Lung (tissue), 12 donors: ENCODE data around the gene ACOT7. TPM values are rescaled to one million over a fixed set of nuclear protein-coding genes. Genes with fewer than 3 reads are reported as not detected.

Source experiments
- ATAC-seq: fragments of 200-7000 bp; cut with Tn5 transposase; one replicate; pipeline ENCODE4 v1.9.1; 2020; ENCODE audit warnings: moderate number of reproducible peaks; ENCODE audit not compliant: insufficient read depth, low FRiP score
- DNase-seq, 3 donors: peaks; one replicate each; pipeline ENCODE4 v3.0.0-alpha.2; 2013 to 2017
- H3K27ac ChIP-seq, 2 donors: one replicate each; pipeline ENCODE4 v1.5.1; 2013; ENCODE audit warnings: mild to moderate bottlenecking in 2 of 2, moderate library complexity in 2 of 2, control low read depth in 1 of 2, inconsistent platforms in 1 of 2, low read depth in 1 of 2, low read length in 1 of 2
- H3K27me3 ChIP-seq, 3 donors: one replicate each; pipeline ENCODE4 v1.5.1; 2013; ENCODE audit warnings: low read length in 2 of 3; ENCODE audit not compliant: control insufficient read depth in 3 of 3, insufficient read depth in 3 of 3
- H3K36me3 ChIP-seq, 4 donors: one replicate each; pipeline ENCODE4 v1.5.1; 2013; ENCODE audit warnings: low read length in 4 of 4, mild to moderate bottlenecking in 1 of 4, moderate library complexity in 1 of 4; ENCODE audit not compliant: control insufficient read depth in 4 of 4, insufficient read depth in 4 of 4
- H3K4me1 ChIP-seq, 5 donors: one replicate each; pipeline ENCODE4 v1.5.1; 2013; ENCODE audit warnings: low read length in 5 of 5, mild to moderate bottlenecking in 2 of 5, moderate library complexity in 1 of 5; ENCODE audit not compliant: control insufficient read depth in 5 of 5, insufficient read depth in 5 of 5
- H3K4me3 ChIP-seq: one replicate; pipeline ENCODE4 v1.5.1; 2013; ENCODE audit warnings: mild to moderate bottlenecking, control low read depth, moderate library complexity
- H3K9ac ChIP-seq, 2 donors: one replicate each; pipeline ENCODE4 v1.5.1; 2013; ENCODE audit warnings: low read length in 2 of 2, control low read depth in 1 of 2; ENCODE audit not compliant: insufficient read depth in 1 of 2
- H3K9me3 ChIP-seq, 4 donors: one replicate each; pipeline ENCODE4 v1.5.1; 2013; ENCODE audit warnings: low read length in 3 of 4, mild to moderate bottlenecking in 1 of 4, moderate library complexity in 1 of 4; ENCODE audit not compliant: control insufficient read depth in 4 of 4, insufficient read depth in 3 of 4
- CTCF ChIP-seq: IDR thresholded peaks from 2 replicates; pipeline ENCODE4 v1.5.1; 2012; ENCODE audit warnings: mild to moderate bottlenecking; ENCODE audit errors: control extremely low read depth, extremely low read depth
- WGBS, 2 donors: extraction: QIAGEN DNeasy Blood & Tissue Kit; methylation state at CpG; one replicate each; pipeline ENCODE4 v1.1.7; 2013; 5-methylcytosine and 5-hydroxymethylcytosine counted together
- polyA plus RNA-seq, 2 donors: library from polyadenylated mRNA; stranded (reverse); fragments of 200-250 nt; gene quantifications; one replicate each; pipeline ENCODE4 v1.2.1, GENCODE V29; 2013
- total RNA-seq, 2 donors: library from RNA; depleted of rRNA in 1 of 2; stranded (reverse); fragments of >200 nt in 1 of 2; gene quantifications; one replicate each; pipeline ENCODE4 v1.2.1, GENCODE V29; 2014 to 2021
- donor health status: control.
- donor health status: control.
- donor health status: Bipolar disorder and iron deficiency.
- donor health status: healthy.
- donor health status: DM: yes; HTN: yes; CAD: no.

ACOT7 gene
- total and polyA plus RNA-seq, 4 donors: 8.8 to 37.4 (median 23.1) TPM

GRCh38 chr1:6248161-6248776 is 145.3 kb downstream of the ACOT7 start:
- no peak for DNase-seq
- H3K36me3 ChIP-seq: peaks cover 0 to 7% (median 0%) of the 10 kb centered on the region in 4 donors
- H3K4me3 ChIP-seq: no peak overlapping the region
- no peak for ATAC-seq
- no peak overlapping the region for H3K9ac ChIP-seq
- TF ChIP-seq CTCF: no peak
- peaks cover 12 to 47% (median 20%) of the 10 kb centered on the region in 3 donors for H3K27me3 ChIP-seq
- H3K9me3 ChIP-seq: no peaks in the 10 kb centered on the region
- no peak overlapping the region for H3K27ac ChIP-seq
- WGBS, 2 donors: 80 to 85% methylated on average over 14 of the region's 14 CpGs
- H3K4me1 ChIP-seq: peaks cover 0 to 14% (median 0%) of the 10 kb centered on the region in 5 donors

GRCh38 chr1:6247651-6248050 is 145.9 kb downstream of the ACOT7 start:
- no peak for ATAC-seq

GRCh38 chr1:6246497-6247467 is 146.8 kb downstream of the ACOT7 start:
- Histone ChIP-seq H3K4me3 (no peak overlapping the region), H3K9ac (no peak overlapping the region), H3K27me3 (peaks cover 12 to 50% (median 26%) of the 10 kb centered on the region in 3 donors), H3K4me1 (peaks cover 0 to 19% (median 2%) of the 10 kb centered on the region in 5 donors), H3K9me3 (no peaks in the 10 kb centered on the region), H3K27ac (no peak overlapping the region), H3K36me3 (no peaks in the 10 kb centered on the region)
- ATAC-seq: peak; percentile 71
- 6 to 7% methylated on average over 30 of the region's 30 CpGs for WGBS, 2 donors
- TF ChIP-seq CTCF: peak; percentile 93
- DNase-seq: peak; percentile 88 to 90 (median 88)

More at GRCh38 chr1:6247651-6248050, 145.9 kb downstream of the ACOT7 start:
- peaks cover 12 to 52% (median 26%) of the 10 kb centered on the region in 3 donors for H3K27me3 ChIP-seq
- peaks cover 0 to 3% (median 0%) of the 10 kb centered on the region in 4 donors for H3K36me3 ChIP-seq
- no peak for TF ChIP-seq CTCF
- H3K9me3 ChIP-seq: no peaks in the 10 kb centered on the region
- no peak overlapping the region for H3K9ac ChIP-seq
- no peak for DNase-seq
- H3K4me3 ChIP-seq: no peak overlapping the region
- H3K4me1 ChIP-seq: peaks cover 0 to 14% (median 0%) of the 10 kb centered on the region in 5 donors
- WGBS, 2 donors: 67 to 80% methylated on average over 5 of the region's 5 CpGs
- H3K27ac ChIP-seq: no peak overlapping the region
